GM18499 (cell line): ENCODE data around the gene SSH3.

Experiments
- ATAC-seq: cut with Tn5 transposase; IDR thresholded peaks from one replicate; pipeline ENCODE4 v1.9.1; 2021; ENCODE audit warnings: moderate number of reproducible peaks; ENCODE audit not compliant: insufficient read depth, unreplicated experiment

The SSH3 gene

DNA sequence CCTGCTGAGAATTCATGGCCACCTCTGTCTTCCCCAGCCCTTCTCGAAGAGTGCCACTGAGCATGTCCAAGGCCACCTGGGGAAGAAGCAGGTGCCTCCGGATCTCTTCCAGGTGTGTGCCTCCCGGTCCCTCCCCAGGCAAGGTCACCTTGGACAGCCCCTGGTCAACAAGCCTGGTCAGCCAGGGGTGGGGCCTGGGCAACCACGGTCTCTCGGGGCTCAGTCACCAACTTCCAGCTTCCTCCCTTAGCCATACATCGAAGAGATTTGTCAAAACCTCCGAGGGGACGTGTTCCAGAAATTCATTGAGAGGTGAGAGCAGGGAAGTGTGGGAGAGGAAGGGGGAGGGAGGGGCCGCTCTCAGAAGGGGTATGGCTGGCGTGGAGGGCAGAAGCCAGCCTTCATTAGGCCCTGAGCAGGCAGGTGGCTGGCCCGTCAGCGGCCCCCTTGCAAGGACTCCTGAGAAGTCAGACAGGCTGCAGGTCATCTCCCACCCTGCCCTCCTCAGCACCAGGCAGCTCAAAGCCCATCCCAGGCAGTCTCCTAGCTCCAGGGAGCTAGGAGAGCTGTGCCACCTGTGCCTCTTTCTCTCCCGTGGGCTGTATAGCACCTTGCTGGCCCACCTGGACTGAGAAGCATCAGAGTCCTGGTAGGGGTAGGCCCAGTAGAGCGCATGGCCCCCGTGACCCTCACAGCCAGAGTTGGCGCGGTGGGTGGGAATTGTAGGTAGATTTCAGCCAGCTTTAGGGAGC is 23.6 kb upstream of the SSH3 start:
- ATAC-seq: no peak

DNA sequence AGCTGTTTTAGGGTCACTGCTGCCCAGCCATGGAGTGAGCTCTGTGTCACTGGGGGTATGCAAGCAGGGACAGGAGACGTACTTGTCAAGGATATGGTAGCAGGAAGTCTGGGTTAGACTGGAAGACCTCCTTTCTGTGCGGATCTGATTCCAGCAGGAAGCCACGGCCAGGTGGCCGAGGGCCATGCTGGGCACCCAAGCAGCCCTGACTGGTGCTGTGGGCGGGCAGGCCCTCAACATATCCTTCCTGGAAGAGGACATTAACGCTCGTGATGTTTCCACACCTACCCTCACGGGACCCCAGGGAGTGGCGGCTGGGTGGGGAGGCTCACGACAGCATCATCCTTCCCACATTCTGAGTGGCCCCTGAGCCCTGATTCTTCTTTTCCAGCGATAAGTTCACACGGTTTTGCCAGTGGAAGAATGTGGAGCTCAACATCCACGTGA is 23.0 kb upstream of the SSH3 start:
- no peak for ATAC-seq

DNA sequence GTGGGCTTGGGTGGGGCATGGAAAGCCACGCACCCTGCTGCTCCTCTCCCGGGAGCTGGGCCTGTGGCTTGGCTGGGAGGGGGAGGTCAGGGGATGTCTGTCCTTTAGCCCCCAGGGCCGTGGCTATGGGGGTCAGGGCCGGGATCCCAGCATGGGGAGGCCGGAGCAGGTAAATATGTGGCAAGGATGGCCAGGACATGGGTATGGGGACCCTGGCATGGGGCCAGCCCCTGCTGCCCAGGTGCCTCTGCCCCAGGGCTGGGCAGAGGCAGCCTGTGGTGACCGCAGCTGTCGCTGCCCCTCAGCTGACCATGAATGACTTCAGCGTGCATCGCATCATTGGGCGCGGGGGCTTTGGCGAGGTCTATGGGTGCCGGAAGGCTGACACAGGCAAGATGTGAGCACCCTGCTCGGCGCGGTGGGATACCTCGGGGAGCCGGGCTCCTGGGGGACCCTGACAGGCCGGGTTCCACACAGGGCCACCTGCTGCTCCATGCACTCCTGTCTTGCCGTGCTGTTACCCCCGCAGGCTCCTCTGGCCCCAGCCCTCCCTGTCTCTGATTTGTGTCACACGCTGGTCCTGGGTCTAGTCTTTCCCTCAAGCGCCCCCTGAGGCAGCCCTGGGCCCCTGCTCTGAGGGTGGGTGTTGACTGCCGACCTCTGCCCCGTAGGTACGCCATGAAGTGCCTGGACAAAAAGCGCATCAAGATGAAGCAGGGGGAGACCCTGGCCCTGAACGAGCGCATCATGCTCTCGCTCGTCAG is 22.4 kb upstream of the SSH3 start:
- no peak for ATAC-seq

DNA sequence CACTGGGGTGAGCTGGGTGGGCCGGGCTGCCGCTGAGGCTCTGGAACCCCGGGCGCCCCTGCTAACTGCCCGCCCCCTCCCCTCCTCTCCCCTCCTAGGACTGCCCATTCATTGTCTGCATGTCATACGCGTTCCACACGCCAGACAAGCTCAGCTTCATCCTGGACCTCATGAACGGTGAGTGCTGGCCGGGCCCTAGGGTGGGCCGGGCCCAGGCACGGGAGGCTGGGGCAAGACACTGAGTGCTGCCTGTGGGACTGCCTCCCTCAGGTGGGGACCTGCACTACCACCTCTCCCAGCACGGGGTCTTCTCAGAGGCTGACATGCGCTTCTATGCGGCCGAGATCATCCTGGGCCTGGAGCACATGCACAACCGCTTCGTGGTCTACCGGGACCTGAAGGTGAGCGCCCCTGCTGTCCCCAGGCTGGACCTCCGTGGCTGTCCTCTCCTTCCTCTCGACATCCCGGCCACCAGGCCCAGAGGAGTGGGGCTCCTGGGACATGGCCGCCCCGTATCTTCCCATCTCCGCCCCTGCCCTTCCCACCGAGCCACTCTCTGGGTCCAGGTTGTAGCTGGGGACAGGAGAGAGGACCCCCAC is 21.7 kb upstream of the SSH3 start:
- no peak for ATAC-seq

DNA sequence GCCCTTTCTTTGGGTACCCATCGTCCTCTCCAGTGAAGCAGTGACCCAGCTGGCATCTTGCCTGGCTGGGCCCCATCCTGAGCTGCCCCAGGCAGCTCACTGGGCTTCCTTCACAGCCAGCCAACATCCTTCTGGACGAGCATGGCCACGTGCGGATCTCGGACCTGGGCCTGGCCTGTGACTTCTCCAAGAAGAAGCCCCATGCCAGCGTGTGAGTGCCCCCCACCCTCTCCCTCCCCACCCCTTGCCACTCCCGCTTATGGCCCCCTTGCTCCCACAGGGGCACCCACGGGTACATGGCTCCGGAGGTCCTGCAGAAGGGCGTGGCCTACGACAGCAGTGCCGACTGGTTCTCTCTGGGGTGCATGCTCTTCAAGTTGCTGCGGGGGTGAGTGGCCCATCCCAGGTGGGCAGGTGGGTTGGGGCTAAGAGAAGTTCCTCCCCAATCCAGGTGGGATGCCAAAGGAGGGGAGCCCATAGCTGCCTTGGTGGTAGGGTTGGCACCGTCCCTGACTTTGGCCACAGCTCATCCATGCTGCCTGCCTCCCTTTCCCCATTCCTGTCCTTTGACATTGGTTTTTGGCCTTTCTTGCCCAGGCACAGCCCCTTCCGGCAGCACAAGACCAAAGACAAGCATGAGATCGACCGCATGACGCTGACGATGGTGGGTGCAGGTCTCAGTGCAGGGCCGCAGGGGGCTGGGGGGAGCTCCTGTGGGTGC is 21.0 kb upstream of the SSH3 start:
- ATAC-seq: no peak

DNA sequence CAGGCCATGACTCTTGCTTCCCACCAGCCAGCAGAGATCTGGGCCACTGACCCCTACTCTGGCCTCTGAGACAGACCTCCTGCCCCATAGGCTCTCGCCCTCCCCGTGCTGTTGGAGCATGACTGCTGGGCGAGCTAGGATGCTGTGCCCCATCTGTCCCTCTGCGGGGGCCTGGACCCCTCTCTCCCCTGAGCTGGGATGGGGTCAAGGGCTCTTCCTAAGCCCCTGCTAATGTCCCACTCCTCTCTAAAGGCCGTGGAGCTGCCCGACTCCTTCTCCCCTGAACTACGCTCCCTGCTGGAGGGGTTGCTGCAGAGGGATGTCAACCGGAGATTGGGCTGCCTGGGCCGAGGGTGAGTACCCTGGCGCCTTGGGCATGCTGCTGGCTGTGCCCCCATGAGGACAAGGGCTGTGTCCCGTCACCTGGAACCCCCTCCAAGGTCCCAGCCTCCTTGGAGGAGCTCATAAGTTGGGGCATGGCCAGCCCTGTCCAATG is 20.4 kb upstream of the SSH3 start:
- no peak for ATAC-seq

DNA sequence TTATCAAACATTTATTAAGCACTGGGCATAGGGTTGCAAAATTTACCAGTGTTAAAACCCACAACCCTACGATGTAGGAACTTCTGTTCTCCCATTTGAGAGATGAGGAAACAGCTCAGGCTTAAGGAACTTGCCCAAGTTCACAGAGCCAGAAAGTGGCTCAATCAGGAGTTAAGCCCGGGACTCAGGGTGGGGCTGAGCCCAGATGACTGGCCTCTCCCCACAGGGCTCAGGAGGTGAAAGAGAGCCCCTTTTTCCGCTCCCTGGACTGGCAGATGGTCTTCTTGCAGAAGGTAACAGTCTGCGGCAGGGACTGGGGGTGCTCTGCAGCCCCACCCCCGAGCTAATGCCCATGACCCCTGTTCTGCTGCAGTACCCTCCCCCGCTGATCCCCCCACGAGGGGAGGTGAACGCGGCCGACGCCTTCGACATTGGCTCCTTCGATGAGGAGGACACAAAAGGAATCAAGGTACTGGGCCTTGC is 19.8 kb upstream of the SSH3 start:
- ATAC-seq: no peak

DNA sequence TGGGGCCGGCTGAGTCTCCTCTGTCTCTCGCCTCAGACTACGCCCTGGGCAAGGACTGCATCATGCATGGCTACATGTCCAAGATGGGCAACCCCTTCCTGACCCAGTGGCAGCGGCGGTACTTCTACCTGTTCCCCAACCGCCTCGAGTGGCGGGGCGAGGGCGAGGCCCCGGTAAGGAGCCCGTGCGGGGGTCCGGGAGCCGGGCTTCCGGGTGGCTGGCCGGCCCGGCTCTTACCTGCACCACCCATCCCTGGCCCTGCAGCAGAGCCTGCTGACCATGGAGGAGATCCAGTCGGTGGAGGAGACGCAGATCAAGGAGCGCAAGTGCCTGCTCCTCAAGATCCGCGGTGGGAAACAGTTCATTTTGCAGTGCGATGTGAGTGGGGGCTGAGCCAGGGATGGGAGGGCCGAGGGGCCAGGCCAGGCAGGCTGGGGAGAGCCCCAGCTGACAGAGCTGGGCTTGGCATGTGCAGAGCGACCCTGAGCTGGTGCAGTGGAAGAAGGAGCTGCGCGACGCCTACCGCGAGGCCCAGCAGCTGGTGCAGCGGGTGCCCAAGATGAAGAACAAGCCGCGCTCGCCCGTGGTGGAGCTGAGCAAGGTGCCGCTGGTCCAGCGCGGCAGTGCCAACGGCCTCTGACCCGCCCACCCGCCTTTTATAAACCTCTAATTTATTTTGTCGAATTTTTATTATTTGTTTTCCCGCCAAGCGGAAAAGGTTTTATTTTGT is 18.4 kb upstream of the SSH3 start:
- ATAC-seq: no peak

DNA sequence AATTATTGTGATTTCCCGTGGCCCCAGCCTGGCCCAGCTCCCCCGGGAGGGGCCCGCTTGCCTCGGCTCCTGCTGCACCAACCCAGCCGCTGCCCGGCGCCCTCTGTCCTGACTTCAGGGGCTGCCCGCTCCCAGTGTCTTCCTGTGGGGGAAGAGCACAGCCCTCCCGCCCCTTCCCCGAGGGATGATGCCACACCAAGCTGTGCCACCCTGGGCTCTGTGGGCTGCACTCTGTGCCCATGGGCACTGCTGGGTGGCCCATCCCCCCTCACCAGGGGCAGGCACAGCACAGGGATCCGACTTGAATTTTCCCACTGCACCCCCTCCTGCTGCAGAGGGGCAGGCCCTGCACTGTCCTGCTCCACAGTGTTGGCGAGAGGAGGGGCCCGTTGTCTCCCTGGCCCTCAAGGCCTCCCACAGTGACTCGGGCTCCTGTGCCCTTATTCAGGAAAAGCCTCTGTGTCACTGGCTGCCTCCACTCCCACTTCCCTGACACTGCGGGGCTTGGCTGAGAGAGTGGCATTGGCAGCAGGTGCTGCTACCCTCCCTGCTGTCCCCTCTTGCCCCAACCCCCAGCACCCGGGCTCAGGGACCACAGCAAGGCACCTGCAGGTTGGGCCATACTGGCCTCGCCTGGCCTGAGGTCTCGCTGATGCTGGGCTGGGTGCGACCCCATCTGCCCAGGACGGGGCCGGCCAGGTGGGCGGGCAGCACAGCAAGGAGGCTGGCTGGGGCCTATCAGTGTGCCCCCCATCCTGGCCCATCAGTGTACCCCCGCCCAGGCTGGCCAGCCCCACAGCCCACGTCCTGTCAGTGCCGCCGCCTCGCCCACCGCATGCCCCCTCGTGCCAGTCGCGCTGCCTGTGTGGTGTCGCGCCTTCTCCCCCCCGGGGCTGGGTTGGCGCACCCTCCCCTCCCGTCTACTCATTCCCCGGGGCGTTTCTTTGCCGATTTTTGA is 17.5 kb upstream of the SSH3 start:
- ATAC-seq: no peak

DNA sequence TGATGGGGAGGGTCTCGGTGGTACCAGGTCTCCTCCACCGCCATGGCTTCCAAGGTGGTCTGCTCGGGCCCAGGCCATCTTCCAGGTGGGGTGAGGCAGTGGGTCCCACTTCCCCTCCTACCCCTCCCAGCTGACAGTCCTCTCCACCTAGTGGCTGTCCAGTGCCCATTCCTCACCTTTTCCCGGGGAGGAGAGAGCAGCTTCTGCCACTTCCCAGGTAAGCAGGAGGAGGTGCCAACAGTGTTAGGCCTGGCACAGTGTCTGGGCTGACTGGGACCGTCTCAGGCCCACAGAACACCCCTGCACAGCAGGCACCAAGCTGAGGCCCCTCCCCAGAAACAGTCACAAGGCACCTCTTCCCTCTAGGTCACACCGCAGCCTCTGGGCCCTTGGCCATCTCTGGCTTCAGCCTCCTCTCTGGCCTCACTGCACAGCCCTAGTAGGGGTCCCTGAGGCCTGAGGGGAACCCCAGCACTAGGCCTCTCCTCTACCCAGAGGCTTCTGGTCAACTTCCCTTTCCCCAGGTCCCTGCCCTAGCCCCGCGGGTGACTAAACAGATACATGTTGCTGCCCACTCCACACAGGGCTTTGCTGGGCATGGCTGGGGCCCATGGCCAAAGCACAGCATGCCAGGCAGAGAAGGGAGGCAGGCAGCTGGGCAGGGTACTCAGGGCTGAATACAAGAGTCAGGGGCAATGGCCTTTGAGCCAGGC is 16.6 kb upstream of the SSH3 start:
- no peak for ATAC-seq

DNA sequence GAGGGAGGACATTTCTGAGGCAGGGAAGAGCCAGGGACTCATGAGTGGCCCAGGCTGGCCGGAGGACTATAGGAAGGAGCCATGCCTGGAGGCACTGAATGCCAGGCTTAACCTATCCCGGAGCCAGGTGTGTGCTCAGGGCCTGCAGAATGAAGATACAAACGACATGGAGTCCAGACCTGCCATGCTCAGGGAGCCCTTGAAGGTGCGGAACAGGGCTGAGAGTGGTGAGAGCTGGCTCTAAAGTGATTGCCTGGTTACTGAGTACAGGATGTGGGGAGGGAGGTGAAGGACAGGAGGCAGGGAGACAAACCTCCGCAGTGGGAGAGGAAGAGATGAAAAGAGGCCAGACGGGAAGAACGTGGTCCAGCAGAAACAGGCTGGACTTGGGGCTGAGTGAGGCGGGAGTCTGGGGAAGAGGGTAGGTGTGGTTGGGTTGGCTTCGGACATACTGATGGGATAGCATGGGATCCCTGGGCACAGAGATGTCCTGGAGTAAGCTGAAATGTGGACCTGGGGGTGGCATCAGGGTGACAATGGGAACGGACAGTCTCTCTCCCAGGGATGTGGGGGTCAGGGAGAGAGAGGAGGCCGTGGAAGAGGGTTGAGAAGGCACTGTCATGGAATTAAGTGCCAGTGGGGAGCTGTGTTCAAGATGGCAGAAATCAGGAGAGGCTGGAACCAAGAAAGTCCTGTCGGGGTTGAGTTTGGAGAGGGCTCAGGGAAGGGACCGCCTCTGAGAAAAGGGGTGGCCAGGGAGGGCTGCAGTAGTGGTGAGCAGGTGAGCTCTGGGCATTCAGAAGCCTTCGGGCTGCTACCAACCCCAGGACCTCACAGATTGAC is 15.8 kb upstream of the SSH3 start:
- no peak for ATAC-seq

DNA sequence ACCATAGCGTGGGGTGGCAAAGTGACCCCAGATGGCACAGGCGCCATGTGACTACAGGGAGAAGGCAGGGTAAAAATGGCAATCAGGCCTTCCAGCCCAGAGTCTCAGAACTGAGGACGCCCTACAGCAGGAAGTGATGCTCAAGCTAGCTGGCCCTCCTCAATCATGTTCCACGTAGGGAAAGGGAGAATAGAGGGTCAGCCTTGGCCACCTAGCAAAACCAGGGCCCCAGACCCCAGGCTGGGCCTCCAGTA is 15.2 kb upstream of the SSH3 start:
- no peak for ATAC-seq

DNA sequence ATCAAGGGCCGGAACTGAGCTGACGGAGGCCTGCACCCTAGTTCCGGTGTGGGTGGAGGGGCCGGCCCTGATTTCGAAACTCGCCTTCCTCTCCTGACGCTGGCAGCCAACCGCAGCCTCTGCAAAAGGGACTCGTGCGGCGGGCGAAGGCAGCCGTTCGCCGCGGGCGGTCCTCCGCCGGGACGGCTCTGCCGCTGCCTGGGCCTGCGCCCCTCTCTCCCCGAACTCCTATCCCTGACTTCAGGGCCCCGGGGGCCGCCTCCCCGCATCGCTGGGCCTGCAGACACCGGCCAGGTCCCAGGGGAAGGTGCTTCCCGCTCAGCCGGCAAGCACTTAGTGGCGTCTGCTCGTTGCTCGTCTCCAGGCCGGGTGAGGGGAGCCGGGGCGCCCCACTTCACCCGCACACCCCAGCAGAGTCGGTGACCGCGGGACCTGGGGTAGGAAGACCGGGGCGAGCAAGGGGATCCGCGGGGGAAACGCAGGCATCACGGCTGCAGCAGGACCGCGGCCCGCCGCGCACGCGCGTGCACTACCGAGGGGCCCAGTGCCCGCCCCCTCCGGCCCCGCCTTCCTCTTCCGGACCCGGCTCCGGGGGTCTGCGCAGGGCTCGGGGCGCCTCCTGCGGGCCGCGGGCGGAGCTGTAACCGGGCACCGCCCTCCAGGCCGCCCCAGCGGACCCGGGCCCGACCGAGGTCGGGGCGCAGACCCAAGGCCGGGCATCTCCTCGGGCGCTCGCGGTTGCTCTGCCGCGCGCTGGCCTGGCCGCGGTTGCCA is 14.7 kb upstream of the SSH3 start:
- peak; percentile 37 for ATAC-seq

DNA sequence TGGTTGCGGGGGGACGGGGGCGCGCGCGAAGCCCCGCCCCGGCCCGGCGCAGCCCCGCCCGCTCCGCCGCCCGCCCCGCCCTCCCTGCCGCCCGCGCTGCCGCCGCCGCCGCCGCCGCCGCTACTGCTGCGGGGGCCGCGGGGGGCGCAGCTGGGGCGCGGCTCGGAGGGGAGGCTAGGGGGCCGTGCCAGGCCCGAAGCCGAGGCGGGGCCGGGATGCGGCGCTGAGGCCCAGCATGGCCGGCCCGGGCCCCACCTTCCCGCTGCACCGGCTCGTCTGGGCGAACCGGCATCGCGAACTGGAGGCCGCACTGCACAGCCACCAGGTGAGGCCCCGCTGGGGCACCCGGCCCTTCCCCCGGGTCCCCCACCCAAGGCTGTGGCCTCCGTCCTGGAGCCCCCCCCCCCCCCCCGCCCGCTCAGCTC is 14.1 kb upstream of the SSH3 start, which contains the start of gene ANKRD13D:
Gene ANKRD13D (plus strand): TSS at position 78 of the 425 bp plus-strand sequence. CDS start 158 bp downstream, at position 236.
- ATAC-seq: no peak

DNA sequence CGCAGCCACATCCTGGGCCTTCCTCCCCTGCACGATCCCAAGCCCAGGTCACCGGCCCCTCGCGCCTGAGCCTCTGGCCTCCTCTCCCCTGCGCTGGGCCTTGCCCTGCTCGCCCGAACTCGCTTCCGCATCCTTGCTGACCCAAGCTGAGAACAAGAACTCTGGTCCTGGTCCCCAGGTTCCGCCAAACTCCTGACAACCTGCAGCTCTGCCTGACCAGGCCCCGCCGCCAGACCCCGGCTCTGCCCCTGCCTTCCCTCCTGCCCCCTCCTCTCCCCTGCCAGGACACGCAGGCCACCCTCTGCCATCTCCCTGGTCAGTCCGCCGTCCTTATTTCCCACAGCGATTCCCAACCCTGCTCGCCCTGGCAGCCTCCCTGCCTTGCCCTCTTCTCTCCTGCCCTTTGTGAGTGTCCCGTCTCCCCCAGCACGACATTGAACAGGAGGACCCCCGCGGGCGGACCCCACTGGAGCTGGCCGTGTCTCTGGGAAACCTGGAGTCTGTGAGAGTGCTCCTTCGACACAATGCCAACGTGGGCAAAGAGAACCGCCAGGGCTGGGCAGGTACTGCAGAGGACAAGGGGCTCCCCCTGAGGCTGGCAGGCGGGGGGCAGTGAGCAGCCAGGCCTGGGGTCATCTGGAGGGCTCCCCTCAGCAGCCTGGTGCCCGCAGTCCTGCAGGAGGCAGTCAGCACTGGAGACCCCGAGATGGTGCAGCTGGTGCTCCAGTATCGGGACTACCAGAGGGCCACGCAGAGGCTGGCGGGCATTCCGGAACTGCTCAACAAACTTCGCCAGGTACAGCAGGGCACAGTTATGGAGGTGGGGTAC is 13.5 kb upstream of the SSH3 start:
- ATAC-seq: no peak

DNA sequence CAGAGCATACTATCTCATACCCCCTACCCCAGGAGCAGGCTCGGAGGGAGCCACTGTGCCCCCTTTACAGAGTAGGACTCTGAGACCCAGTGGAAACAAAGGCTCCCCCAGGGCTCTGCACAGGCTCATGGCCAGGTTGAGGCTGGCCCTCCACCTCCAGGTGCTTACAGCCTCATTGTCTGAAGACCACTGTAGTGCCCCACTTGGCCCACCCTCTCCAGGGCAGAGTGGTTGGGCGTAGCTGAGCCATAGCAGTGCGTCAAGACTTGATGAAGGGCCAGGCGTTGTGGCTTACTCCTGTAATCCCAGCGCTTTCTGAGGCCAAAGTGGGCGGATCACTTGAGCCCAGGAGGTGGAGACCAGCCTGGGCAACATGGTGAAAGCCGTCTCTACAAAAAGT is 12.5 kb upstream of the SSH3 start:
- ATAC-seq: no peak
